Sciatic nerve (tissue), 2 donors: Measurements from ENCODE around the gene NUCB1. TPM values are rescaled to one million over a fixed set of nuclear protein-coding genes. Genes with fewer than 3 reads are reported as not detected.

ENCODE experiments used
- ATAC-seq: fragments of 200-7000 bp; cut with Tn5 transposase; one replicate; pipeline ENCODE4 v1.9.1; 2020; ENCODE audit warnings: mild to moderate bottlenecking, moderate library complexity
- DNase-seq: peaks from one replicate; pipeline ENCODE4 v3.0.0-alpha.2; 2020; ENCODE audit warnings: low spot score
- intact Hi-C: fragments of 100-400 bp; cut with DNase I; formaldehyde crosslinking; loops from one replicate; pipeline ENCODE4 v1.14.2; 2022
- total RNA-seq: library from RNA; stranded (reverse); fragmentation: NEBNext Ultra II Directional; extraction: Animal tissue kit (Norgen Biotek cat#: 25700); gene quantifications from one replicate; pipeline ENCODE4 v1.2.1, GENCODE V29; 2021
- donor health status: DM: no; HTN: no; CAD: no.
- donor health status: DM: no; HTN: no; CAD: no.

Gene NUCB1
- total RNA-seq, 1 donor from 2014 or later, result 262 TPM

DNA sequence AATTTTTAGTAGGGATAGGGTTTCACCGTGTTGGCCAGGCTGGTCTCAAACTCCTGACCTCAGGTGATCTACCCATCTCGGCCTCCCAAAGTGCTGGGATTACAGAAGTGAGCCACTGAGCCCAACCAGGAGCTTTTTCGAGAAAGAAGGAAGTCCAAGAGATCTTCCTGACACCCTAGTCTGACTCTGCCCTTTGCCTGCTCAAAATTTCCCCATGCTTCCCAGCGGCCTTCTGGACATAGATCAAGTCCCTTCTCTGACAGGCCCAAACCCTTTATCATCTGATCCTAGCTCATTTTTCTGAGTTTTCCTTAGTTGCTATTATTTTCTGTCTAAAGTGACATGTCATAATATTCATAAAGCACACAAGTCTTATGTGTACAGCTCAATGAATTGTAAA, 53.0 kb downstream of the NUCB1 start:
- DNase-seq, result no peak
- no peak for ATAC-seq
- intact Hi-C loops, result loop anchor here (10.0 kb wide), 1 partner anchor 48 kb away; the partner anchor contains the start of gene NUCB1

DNA sequence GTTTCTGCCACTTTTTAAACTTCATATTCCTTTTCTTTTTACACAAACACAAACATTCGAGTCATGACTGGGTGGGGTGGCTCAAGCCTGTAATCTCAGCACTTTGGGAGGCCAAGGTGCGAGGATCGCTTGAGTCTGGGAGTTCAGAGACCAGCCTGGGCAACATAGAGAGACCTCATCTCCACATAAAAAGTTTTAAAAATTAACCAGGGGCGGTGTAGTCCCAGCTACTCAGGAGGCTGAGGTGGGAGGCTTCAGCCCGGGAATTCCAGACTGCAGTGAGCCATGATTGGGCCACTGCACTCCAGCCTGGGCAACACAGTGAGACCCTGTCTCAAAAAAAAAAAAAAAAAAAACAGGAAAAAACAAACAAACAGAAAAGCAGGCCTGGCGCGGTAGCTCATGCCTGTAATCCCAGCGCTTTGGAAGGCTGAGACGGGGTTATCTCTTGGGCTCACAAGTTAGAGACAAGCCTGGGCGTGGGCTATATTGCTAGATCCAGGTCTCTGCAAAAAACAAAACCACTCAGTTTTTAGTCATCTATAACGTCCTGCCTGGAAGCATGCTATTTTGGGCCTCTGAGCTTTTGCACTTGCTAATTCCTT, 54.0 kb downstream of the NUCB1 start:
- intact Hi-C loops, result loop anchor here (10.0 kb wide), 1 partner anchor 49 kb away; the partner anchor contains the start of gene NUCB1
- ATAC-seq (peak; percentile 8), DNase-seq (no peak)

DNA sequence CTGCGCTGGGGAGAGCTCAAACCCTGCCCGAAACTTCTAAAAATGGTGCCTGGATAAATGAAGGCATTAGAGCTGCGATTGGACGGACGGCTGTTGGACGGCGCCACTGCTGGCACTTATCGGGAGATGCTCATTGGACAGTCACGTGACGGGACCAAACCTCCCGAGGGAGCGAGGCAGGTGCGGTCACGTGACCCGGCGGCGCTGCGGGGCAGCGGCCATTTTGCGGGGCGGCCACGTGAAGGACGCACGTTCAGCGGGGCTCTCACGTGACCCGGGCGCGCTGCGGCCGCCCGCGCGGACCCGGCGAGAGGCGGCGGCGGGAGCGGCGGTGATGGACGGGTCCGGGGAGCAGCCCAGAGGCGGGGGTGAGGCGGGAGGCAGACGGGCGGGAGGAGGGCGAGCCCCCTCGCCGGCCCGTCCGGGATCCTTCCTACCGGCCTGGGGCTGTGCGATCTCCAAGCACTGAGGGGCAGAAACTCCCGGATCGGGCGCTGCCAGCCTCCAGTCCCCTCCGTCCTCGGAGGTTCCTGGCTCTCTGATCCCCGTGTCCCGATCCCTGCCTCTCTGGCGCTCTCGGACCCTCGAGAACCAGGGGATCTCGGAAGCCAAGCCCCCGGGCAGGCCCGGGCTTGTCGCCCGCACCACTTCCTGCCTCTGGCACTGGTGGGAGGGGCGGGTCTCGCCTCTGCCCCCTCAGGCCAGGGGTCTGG, 54.6 kb downstream of the NUCB1 start, which contains the start of gene BAX:
Gene BAX, plus strand, starts transcription at position 281 of the 713 bp plus-strand sequence. Its CDS starts 54 bp downstream, at position 335.
- intact Hi-C loops, result loop anchor here (10.0 kb wide), 1 partner anchor 50 kb away; the partner anchor contains the start of gene NUCB1
- ATAC-seq (peak; percentile 94), DNase-seq (peak; percentile 98)

DNA sequence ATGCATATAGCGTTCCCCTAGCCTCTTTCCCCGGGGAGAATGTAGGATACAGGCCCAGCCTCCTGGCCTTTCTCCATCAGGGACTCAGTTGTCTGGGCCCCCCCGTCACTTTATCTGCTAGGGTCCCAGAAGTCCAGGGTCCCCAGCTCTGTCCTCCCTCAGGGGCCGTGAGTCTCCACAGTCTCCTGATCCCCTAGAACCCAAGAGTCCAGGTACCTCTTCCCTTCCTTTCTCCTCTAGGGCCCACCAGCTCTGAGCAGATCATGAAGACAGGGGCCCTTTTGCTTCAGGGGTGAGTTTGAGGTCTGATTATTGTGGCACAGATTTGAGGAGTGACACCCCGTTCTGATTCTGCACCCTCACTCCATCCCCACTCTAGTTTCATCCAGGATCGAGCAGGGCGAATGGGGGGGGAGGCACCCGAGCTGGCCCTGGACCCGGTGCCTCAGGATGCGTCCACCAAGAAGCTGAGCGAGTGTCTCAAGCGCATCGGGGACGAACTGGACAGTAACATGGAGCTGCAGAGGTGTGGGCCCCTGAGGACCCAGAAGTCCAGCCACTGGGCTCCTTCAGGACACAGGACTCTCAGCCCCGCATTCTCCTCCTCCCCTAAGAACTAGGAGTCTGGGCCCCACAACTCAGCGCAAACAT, 55.3 kb downstream of the NUCB1 start:
- intact Hi-C loops, result loop anchor here (10.0 kb wide), 1 partner anchor 51 kb away; the partner anchor contains the start of gene NUCB1
- ATAC-seq, result no peak
- DNase-seq, result no peak

DNA sequence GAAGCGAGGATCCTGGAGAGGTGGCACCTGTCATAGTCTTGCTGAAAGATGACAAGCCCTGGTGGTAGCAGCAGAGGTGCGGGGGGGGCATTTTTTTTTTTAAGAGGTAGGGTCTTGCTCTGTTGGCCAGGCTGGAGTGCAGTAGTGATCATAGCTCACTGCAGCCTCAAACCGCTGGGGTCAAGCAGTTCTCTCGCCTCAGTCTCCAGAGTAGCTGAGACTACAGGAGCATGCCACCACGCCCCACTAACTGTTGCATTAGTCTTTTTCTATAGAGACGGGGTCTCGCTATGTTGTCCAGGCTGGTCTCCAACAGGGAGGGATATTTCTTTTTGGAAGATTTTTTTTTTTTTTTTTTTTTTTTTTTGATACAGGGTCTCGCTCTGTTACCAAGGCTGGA, 57.9 kb downstream of the NUCB1 start:
- no peak for DNase-seq
- no peak for ATAC-seq
- intact Hi-C loops, result loop anchor here (10.0 kb wide), 1 partner anchor 53 kb away; the partner anchor contains the start of gene NUCB1

DNA sequence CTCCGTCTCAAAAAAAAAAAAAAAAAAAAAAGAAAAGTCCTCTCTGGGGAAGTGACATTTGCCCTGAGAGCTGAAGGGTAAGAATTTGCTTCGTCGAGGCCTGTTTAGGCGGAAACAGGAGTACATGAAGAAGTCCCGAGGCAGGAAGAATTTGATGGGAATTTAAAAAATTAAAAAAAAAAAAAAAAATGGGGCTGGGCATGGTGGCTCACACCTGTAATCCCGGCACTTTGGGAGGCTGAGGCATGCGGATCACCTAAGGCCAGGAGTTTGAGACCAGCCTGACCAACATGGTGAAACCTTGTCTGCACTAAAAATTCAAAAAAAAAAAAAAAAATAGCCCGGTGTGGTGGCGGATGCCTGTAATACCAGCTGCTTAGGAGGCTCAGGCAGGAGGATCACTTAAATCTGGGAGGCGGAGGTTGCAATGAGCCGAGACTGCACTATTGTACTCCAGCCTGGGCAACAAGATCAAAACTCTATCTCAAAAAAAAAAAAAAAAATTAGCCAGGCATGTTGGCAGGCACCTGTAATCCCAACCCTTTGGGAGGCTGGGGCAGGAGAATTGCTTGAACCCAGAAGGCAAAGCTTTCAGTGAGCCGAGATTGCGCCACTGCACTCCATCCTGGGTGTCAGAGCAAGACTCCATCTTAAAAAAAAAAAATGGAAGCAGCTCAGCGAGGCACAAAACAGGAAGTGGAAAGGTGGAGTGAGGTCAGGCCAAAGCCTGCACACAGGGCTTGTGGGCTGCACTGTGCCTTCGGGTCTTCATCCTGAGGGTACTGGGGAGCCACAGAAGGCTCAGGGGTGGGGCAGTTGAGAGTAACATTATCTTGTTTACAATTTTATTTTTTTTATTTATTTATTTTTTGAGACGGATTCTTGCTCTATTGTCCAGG, 59.5 kb downstream of the NUCB1 start:
- no peak for ATAC-seq
- no peak for DNase-seq
- intact Hi-C loops, result loop anchor here (10.0 kb wide), 2 partner anchors 55 to 105 kb away; partner anchors contain the start of gene NUCB1

DNA sequence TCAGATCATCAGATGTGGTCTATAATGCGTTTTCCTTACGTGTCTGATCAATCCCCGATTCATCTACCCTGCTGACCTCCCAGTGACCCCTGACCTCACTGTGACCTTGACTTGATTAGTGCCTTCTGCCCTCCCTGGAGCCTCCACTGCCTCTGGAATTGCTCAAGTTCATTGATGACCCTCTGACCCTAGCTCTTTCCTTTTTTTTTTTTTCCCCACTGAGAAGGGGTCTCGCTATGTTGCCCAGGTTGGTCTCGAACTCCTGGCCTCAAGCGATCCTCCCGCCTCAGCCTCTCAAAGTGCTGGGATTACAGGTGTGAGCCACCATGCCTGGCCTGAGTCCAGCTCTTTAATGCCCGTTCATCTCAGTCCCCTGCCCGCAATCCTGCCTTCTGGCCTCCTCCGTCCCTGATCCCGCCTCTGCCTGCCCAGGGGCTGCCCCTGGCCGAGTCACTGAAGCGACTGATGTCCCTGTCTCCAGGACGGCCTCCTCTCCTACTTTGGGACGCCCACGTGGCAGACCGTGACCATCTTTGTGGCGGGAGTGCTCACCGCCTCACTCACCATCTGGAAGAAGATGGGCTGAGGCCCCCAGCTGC, 61.0 kb downstream of the NUCB1 start:
- DNase-seq (no peak), ATAC-seq (no peak)
- intact Hi-C loops, result loop anchor here (10.0 kb wide), 1 partner anchor 106 kb away; no protein-coding TSS in a partner anchor

DNA sequence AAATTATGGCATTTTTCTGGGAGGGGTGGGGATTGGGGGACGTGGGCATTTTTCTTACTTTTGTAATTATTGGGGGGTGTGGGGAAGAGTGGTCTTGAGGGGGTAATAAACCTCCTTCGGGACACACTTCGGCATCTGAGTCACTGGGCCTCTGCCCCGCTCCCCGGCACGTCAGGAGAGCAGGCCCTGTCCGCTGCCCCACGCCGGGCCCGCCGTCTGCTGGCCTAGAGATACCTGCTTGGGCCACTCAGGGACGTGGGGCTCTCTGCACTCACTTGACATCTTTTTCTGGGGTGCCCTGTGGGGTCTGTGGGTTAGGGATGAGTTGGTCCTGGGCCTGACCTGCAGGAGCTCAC, 61.5 kb downstream of the NUCB1 start:
- intact Hi-C loops, result loop anchor here (10.0 kb wide), 1 partner anchor 107 kb away; no protein-coding TSS in a partner anchor
- DNase-seq, result no peak
- no peak for ATAC-seq

DNA sequence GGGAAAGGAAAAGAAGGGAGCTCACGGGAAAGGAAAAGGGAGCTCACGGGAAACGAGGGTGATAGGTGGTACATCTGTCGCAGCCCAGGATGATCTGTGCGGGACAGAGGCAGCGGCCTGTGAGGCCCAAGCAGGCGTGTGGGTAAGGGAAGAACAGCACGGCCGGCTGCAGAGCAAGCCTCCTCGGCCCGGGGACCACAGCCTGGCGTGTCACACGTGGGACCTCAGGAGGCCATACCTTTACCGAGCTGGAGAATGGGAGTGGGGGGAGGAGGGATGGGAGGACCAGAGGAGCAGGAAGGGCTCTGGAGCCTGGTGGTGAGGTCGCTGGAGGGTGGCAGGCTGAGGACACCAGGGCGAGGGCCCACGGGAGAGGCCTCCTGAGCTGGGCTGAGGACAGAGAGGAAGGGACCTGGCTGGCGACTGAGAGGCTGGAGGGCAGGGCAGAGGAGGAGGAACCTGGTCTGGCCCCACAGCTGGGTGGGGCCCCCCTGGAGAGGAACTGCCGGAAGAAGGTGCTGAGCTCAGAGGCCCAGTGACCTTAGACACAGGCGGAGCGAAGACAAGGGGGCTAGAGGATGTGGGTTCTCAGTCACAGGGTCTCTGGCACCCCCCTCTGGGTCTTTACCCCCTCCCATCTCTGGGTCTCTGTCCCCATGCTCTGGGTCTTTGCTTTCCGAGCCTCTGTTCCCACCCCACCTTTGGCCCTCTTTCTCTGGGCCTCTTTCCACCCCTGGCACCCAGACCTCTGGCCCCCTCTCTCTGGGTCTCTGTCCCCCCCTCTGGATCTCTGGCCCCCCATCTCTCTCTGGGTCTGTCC, 62.1 kb downstream of the NUCB1 start:
- DNase-seq, result peak; percentile 75
- no peak for ATAC-seq
- intact Hi-C loops, result loop anchor here (10.0 kb wide), 1 partner anchor 107 kb away; no protein-coding TSS in a partner anchor

DNA sequence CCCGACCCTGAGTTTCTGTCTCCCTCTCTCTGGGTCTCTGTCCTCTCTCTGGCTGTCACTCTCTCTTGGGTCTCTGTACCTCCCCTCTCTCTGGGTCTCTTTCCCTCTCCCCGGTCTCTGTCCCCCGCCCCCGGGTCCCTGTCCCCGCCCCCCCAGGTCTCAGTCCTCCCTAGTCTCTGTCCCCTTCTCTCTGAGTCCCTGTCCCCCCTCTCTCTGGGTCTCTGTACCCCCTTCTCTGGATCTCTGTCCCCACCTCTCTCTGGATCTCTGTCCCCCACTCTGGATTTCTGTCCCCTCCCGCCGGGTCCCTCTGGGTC, 62.7 kb downstream of the NUCB1 start:
- DNase-seq (no peak), ATAC-seq (no peak)
- intact Hi-C loops, result loop anchor here (10.0 kb wide), 1 partner anchor 108 kb away; no protein-coding TSS in a partner anchor

DNA sequence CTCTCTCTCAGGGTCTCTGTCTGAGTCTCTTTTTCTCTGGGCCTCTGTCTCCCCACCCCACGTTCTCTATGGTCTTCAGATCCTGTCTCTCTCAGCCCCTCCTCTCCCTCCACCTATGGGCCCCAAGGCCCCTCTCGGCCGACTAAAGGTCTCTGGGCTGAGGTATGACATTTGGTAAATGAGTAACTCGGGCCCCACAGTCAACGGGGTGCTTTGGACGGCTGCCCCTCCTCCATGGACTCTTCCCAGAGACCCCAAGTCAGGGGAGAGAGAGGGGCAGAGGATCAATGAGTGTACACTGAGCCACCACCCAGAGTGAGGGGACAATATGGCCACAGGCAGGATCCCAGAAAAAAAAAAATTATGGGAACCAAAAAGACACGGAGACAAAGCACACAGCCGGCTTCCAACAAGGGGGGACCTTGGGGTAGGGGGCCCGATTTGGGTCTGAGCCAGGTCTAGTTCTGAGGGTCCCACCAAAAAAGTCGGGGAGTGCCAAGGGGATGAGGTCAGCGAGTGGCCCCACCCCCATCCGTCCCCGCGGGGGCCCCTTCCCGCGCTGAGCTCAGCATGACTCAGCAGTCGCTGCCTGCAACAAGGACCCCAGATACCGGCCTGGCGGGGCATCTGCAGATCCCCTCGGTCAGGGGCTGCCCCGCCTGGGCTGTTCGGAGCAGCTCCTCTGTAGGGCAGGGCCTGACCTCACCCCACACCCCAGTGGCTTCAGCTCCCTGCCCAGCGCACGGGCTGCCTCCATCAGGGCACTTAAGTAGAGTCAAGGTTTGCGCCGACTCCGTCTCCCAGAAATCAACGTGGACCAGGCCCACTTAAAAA, 63.5 kb downstream of the NUCB1 start:
- intact Hi-C loops, result loop anchor here (10.0 kb wide), 1 partner anchor 109 kb away; no protein-coding TSS in a partner anchor
- ATAC-seq (peak; percentile 60), DNase-seq (peak; percentile 91)

DNA sequence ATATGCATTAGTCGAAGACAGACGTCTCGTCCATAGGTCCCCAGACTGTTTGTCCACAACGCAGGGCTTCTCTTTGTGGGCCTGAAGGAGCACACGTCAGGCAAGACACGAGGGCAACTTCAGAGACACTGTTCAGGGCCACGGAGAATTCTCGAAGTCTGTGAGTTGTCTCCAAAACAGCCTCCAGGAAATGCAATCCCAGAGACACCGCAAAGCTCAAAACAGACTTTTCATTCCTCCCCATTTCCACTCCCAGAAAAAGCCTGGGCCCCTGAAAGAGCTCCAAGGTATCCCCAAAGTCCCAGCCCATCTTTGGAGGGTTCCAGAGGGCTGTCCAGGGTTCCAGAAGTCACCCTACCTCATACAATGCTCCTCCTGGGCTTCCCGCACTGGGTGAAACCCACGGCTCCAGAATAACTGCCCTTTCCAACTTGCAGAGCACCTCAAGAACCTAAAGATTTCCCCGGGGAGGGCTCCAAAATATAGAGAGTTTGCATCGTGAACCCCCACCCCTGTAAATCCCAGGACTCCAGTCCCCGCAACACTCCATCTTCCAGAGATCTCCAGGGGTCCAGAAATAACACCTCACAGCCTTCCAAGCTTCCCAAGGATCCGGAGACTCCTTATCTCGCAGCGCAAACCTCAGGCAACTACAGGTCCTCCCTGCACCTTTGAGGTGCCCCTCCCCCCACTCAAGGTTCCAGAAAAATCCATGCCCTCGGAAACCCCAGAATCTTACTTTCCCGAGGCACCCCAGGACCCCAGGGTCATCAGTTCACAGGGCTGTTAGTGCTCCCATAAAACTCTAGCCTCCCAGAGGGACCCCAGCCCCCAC, 64.3 kb downstream of the NUCB1 start:
- intact Hi-C loops, result loop anchor here (10.0 kb wide), 1 partner anchor 110 kb away; no protein-coding TSS in a partner anchor
- DNase-seq (no peak), ATAC-seq (peak; percentile 10)

DNA sequence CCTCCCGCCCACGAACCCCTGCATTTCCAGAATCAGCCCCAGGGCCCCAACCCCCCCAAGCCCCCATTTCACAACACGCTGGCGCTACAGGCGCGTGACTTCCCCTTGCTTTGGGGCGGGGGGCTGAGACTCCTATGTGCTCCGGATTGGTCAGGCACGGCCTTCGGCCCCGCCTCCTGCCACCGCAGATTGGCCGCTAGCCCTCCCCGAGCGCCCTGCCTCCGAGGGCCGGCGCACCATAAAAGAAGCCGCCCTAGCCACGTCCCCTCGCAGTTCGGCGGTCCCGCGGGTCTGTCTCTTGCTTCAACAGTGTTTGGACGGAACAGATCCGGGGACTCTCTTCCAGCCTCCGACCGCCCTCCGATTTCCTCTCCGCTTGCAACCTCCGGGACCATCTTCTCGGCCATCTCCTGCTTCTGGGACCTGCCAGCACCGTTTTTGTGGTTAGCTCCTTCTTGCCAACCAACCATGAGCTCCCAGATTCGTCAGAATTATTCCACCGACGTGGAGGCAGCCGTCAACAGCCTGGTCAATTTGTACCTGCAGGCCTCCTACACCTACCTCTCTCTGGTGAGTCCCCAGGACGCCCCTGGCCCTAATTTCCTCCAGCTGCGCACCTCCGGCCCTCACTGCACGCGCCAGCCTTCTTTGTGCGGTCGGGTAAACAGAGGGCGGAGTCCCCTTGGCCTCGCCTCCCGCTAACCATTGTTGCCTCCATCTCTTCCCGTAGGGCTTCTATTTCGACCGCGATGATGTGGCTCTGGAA, 65.1 kb downstream of the NUCB1 start, which contains the start of gene FTL:
Gene FTL, plus strand, starts transcription at position 270 of the 766 bp plus-strand sequence. Its CDS starts 199 bp downstream, at position 469.
- DNase-seq (peak; percentile 99), ATAC-seq (peak; percentile 92)
- intact Hi-C loops, result loop anchor here (10.0 kb wide), 1 partner anchor 110 kb away; no protein-coding TSS in a partner anchor

DNA sequence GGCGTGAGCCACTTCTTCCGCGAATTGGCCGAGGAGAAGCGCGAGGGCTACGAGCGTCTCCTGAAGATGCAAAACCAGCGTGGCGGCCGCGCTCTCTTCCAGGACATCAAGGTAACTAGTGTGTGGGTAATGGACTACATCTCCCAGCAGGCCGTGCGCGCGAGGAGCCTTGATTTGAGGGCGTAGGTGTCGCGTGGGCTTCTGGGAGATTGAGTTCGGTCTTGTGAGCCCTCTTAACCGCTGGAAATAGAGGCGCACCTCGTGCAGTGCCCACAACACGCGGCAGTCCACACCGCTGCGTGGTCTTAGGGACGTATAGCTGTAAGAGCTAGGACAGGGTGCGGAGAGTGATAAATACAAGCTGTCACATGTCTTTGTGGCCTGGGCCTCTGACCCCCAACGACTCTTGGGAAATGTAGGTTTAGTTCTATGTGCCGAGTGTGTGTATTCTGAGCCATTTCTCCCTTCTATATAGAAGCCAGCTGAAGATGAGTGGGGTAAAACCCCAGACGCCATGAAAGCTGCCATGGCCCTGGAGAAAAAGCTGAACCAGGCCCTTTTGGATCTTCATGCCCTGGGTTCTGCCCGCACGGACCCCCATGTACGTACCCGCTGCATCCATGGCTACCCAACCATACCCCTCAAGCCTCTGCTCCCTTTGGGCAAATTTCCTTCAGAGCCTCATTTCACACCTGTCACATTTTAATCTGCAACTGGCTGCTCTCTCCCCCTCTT, 65.9 kb downstream of the NUCB1 start:
- peak; percentile 57 for ATAC-seq
- peak; percentile 91 for DNase-seq
- intact Hi-C loops, result loop anchor here (10.0 kb wide), 1 partner anchor 111 kb away; no protein-coding TSS in a partner anchor
